Measurements from ENCODE around the gene INPP4B. TPM values are rescaled to one million over a fixed set of nuclear protein-coding genes. Genes with fewer than 3 reads are reported as not detected.

INPP4B gene
- total RNA-seq, 1 experiment from 2014 or later: 0.07 TPM

GRCh38 chr4:142728233-142728632 lies 117.9 kb downstream of the INPP4B start:
- no peak overlapping the region for H2BK12ac ChIP-seq (ENCODE audit: insufficient read length, low read depth, low read length)
- no peaks in the 10 kb centered on the region for H3K4me1 ChIP-seq (ENCODE audit: insufficient read depth, low read length)
- H2AFZ ChIP-seq (ENCODE audit: low read length): no peak overlapping the region
- H4K20me1 ChIP-seq (ENCODE audit: control insufficient read depth, insufficient read depth, insufficient read length): no peaks in the 10 kb centered on the region
- H3K4ac ChIP-seq (ENCODE audit: low read depth, low read length): no peak overlapping the region
- no peak overlapping the region for H4K91ac ChIP-seq (ENCODE audit: insufficient read length, low read depth, low read length)
- WGBS (ENCODE audit: extremely low coverage, insufficient read length, low lambda C conversion rate): no CpG with 5 or more reads among the region's 2 CpGs
- H3K23ac ChIP-seq (ENCODE audit: insufficient read length, low read depth, low read length): no peak overlapping the region
- no peaks in the 10 kb centered on the region for H3K4me1 Mint-ChIP-seq
- H3K9me3 Mint-ChIP-seq: no peaks in the 10 kb centered on the region
- no peaks in the 10 kb centered on the region for H3K23me2 ChIP-seq (ENCODE audit: insufficient read length, low read depth, low read length, poor library complexity, severe bottlenecking)
- H4K8ac ChIP-seq (replicated peaks; ENCODE audit: insufficient read length, low read depth, low read length): no peak overlapping the region
- H3K36me3 Mint-ChIP-seq (ENCODE audit: insufficient read depth in 1 of 3, low read depth in 3 of 3): no peaks in the 10 kb centered on the region; a peak in 1 of 7 replicates
- no peak overlapping the region for H3K4me2 ChIP-seq (ENCODE audit: insufficient read depth, insufficient read length, low read length)
- H3K27me3 ChIP-seq (ENCODE audit: insufficient read depth, low read length): no peaks in the 10 kb centered on the region
- H3K4me3 Mint-ChIP-seq: no peak overlapping the region
- H3K14ac ChIP-seq (ENCODE audit: insufficient read depth, low read length): no peak overlapping the region
- H3K18ac ChIP-seq (ENCODE audit: insufficient read length, low read depth, low read length): no peak overlapping the region
- H2BK15ac ChIP-seq (ENCODE audit: low read depth, low read length): no peak overlapping the region
- no peak overlapping the region for H3K9ac ChIP-seq (ENCODE audit: extremely low read depth, insufficient read length, low read length)
- TF ChIP-seq CTCF (conservative IDR thresholded peaks at IDR 0.05): no peak
- H3T11ph ChIP-seq (ENCODE audit: low read length): no peak overlapping the region
- no peak overlapping the region for H3K56ac ChIP-seq (ENCODE audit: insufficient read length, low read depth, low read length)
- no peak overlapping the region for H3K27ac ChIP-seq (ENCODE audit: insufficient read length, low read depth, low read length)
- no peak overlapping the region for H2BK120ac ChIP-seq (ENCODE audit: low read depth, low read length, poor library complexity, severe bottlenecking)
- H3K9me3 ChIP-seq (ENCODE audit: control insufficient read depth, low read depth, low read length): no peaks in the 10 kb centered on the region
- no peak overlapping the region for H4K5ac ChIP-seq (ENCODE audit: insufficient read length, low read depth, low read length)
- no peaks in the 10 kb centered on the region for H3K79me1 ChIP-seq (ENCODE audit: insufficient read depth, low read depth, low read length, poor library complexity, severe bottlenecking)
- no peak for DNase-seq
- no peak overlapping the region for H2BK5ac ChIP-seq (ENCODE audit: insufficient read length, low read length)
- H2AK5ac ChIP-seq (ENCODE audit: insufficient read length, low read length): no peak overlapping the region
- no peak overlapping the region for H2BK20ac ChIP-seq (ENCODE audit: low read depth, low read length, poor library complexity, severe bottlenecking)
- H3K79me2 ChIP-seq (ENCODE audit: insufficient read depth, low read length): no peaks in the 10 kb centered on the region
- no peak overlapping the region for H3K27ac Mint-ChIP-seq
- no peaks in the 10 kb centered on the region for H3K27me3 Mint-ChIP-seq (ENCODE audit: low read depth)

Measured in H9 (cell line).